ENCODE results near the gene CHST11. TPM values are rescaled to one million over a fixed set of nuclear protein-coding genes. Genes with fewer than 3 reads are reported as not detected.
A peak's percentile ranks its signal among the peaks of the same experiment; 100 is the strongest.

Gene CHST11
- total RNA-seq, 1 donor from 2014 or later = 7.7 TPM

GRCh38 chr12:104735801-104736200 is 279.1 kb downstream of the CHST11 start:
- no peak overlapping the region for H3K4me2 ChIP-seq
- H3K9me3 Mint-ChIP-seq = no peaks in the 10 kb centered on the region
- no peak overlapping the region for H3K27ac Mint-ChIP-seq

GRCh38 chr12:104736307-104736706 is 279.6 kb downstream of the CHST11 start:
- Histone ChIP-seq H3K27me3 (no peaks in the 10 kb centered on the region), H4K20me1 (ENCODE audit: low read depth) (peaks cover 16% of the 10 kb centered on the region), H2AFZ (replicated peaks) (no peak overlapping the region), H3K4me1 (peaks cover 18% of the 10 kb centered on the region), H3K79me2 (ENCODE audit: low read depth) (no peaks in the 10 kb centered on the region), H3K4me3 (no peak overlapping the region), H3K9ac (no peak overlapping the region), H3F3A (ENCODE audit: low read depth) (no peaks in the 10 kb centered on the region), H3K9me3 (ENCODE audit: low read depth) (no peaks in the 10 kb centered on the region), H3K27ac (no peak overlapping the region), H3K4me2 (no peak overlapping the region), H3K36me3 (no peaks in the 10 kb centered on the region)
- TF ChIP-seq CTCF (IDR thresholded peaks at IDR 0.05) = no peak
- no peak for TF ChIP-seq EZH2phosphoT487 (IDR thresholded peaks at IDR 0.05)
- TF ChIP-seq EZH2 (IDR thresholded peaks at IDR 0.05) = no peak
- Mint-ChIP-seq H3K4me1 (peaks cover 41% of the 10 kb centered on the region), H3K4me3 (no peak overlapping the region), H3K27me3 (ENCODE audit: insufficient read depth, low read depth) (peaks cover 9% of the 10 kb centered on the region), H3K27ac (no peak overlapping the region), H3K36me3 (no peaks in the 10 kb centered on the region), H3K9me3 (no peaks in the 10 kb centered on the region)
- no peak for DNase-seq (ENCODE audit: low spot score)

More at GRCh38 chr12:104735801-104736200, 279.1 kb downstream of the CHST11 start:
- Histone ChIP-seq H4K20me1 (ENCODE audit: low read depth) (peaks cover 16% of the 10 kb centered on the region), H3F3A (ENCODE audit: low read depth) (no peaks in the 10 kb centered on the region), H2AFZ (replicated peaks) (no peak overlapping the region), H3K9ac (no peak overlapping the region), H3K27me3 (no peaks in the 10 kb centered on the region), H3K36me3 (no peaks in the 10 kb centered on the region), H3K4me1 (peaks cover 18% of the 10 kb centered on the region), H3K79me2 (ENCODE audit: low read depth) (no peaks in the 10 kb centered on the region), H3K9me3 (ENCODE audit: low read depth) (no peaks in the 10 kb centered on the region), H3K27ac (no peak overlapping the region), H3K4me3 (no peak overlapping the region)
- no peak for DNase-seq (ENCODE audit: low spot score)
- H3K27me3 Mint-ChIP-seq (ENCODE audit: insufficient read depth, low read depth) = peaks cover 9% of the 10 kb centered on the region
- H3K36me3 Mint-ChIP-seq = no peaks in the 10 kb centered on the region
- H3K4me3 Mint-ChIP-seq = no peak overlapping the region
- TF ChIP-seq EZH2phosphoT487 (IDR thresholded peaks at IDR 0.05) = no peak
- no peak for TF ChIP-seq EZH2 (IDR thresholded peaks at IDR 0.05)
- no peak for TF ChIP-seq CTCF (IDR thresholded peaks at IDR 0.05)
- peaks cover 36% of the 10 kb centered on the region for H3K4me1 Mint-ChIP-seq

- Mint-ChIP-seq H3K4me1 (peaks cover 48% of the 10 kb centered on the region), H3K27ac (peak overlapping the region; percentile 33), H3K36me3 (no peaks in the 10 kb centered on the region), H3K4me3 (no peak overlapping the region), H3K9me3 (no peaks in the 10 kb centered on the region), H3K27me3 (ENCODE audit: insufficient read depth, low read depth) (peaks cover 9% of the 10 kb centered on the region)
- peaks cover 2% of the 10 kb centered on the region for H3F3A ChIP-seq (ENCODE audit: low read depth)
- no peaks in the 10 kb centered on the region for H3K79me2 ChIP-seq (ENCODE audit: low read depth)
- no peaks in the 10 kb centered on the region for H3K27me3 ChIP-seq
- no peak overlapping the region for H3K27ac ChIP-seq
- no peak for DNase-seq (ENCODE audit: low spot score)
- no peak overlapping the region for H3K9ac ChIP-seq
- H3K4me1 ChIP-seq = peaks cover 19% of the 10 kb centered on the region
- H4K20me1 ChIP-seq (ENCODE audit: low read depth) = peaks cover 19% of the 10 kb centered on the region
- no peak overlapping the region for H3K4me3 ChIP-seq
- no peak overlapping the region for H2AFZ ChIP-seq (replicated peaks)
- TF ChIP-seq EZH2 (IDR thresholded peaks at IDR 0.05) (no peak), EZH2phosphoT487 (IDR thresholded peaks at IDR 0.05) (no peak), CTCF (IDR thresholded peaks at IDR 0.05) (no peak)
- H3K9me3 ChIP-seq (ENCODE audit: low read depth) = no peaks in the 10 kb centered on the region
- no peak overlapping the region for H3K4me2 ChIP-seq
- H3K36me3 ChIP-seq = no peaks in the 10 kb centered on the region
These were observed 280.4 kb downstream of the CHST11 start for GRCh38 chr12:104737113-104737512.

Measured in neural progenitor cell (in vitro differentiated cells).